ENCODE measurements around the gene AVPR1B.

Gene AVPR1B

GRCh38 chr1:206107168-206107544 lies 10.0 kb downstream of the AVPR1B start:
- H3K36me3 Mint-ChIP-seq = no peaks in the 10 kb centered on the region

GRCh38 chr1:206106328-206107167 lies 10.6 kb downstream of the AVPR1B start:
- peaks cover 42% of the 10 kb centered on the region for H3K27me3 Mint-ChIP-seq
- DNase-seq = peak; percentile 88
- no peaks in the 10 kb centered on the region for H3K4me1 Mint-ChIP-seq
- H3K27ac Mint-ChIP-seq = no peak overlapping the region
- H3K9me3 Mint-ChIP-seq = no peaks in the 10 kb centered on the region
- CTCF ChIA-PET = interaction anchor here (0.6 to 8.9 kb wide), 20 partner anchors 8 to 720 kb away, joined by 3 to 164 read pairs (median 6); no protein-coding TSS in a partner anchor
- H3K4me3 Mint-ChIP-seq = no peak overlapping the region
- no peaks in the 10 kb centered on the region for H3K36me3 Mint-ChIP-seq

More at GRCh38 chr1:206107168-206107544, 10.0 kb downstream of the AVPR1B start:
- no peak overlapping the region for H3K27ac Mint-ChIP-seq
- H3K27me3 Mint-ChIP-seq = peaks cover 37% of the 10 kb centered on the region
- H3K4me1 Mint-ChIP-seq = no peaks in the 10 kb centered on the region
- CTCF ChIA-PET = interaction anchor here (1.1 to 8.9 kb wide), 11 partner anchors 27 to 449 kb away, joined by 3 to 164 read pairs (median 7); no protein-coding TSS in a partner anchor
- no peak for DNase-seq
- H3K9me3 Mint-ChIP-seq = no peaks in the 10 kb centered on the region
- no peak overlapping the region for H3K4me3 Mint-ChIP-seq

GRCh38 chr1:206105464-206105995 lies 11.7 kb downstream of the AVPR1B start:
- CTCF ChIA-PET = interaction anchor here (0.9 to 8.9 kb wide), 18 partner anchors 8 to 447 kb away, joined by 3 to 164 read pairs (median 6); no protein-coding TSS in a partner anchor
- H3K9me3 Mint-ChIP-seq = no peaks in the 10 kb centered on the region
- H3K4me1 Mint-ChIP-seq = no peaks in the 10 kb centered on the region
- no peak for DNase-seq
- no peak overlapping the region for H3K4me3 Mint-ChIP-seq
- H3K36me3 Mint-ChIP-seq = no peaks in the 10 kb centered on the region
- no peak overlapping the region for H3K27ac Mint-ChIP-seq
- H3K27me3 Mint-ChIP-seq = peaks cover 53% of the 10 kb centered on the region

DNA sequence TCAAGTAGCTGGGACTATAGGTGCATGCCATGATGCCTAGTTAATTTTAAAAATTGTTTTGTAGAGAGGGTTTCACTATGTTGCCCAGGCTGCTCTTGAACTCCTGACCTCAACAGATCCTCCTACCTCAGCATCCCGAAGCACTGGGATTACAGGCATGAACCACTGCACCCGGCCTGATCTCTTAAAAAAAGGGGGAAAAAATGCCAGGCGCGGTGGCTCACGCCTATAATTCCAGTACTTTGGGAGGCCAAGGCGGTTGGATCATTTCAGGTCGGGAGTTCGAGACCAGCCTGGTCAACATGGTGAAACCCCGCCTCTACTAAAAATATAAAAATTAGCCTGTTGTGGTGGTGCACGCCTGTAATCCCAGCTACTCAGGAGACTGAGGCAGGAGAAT lies 13.2 kb downstream of the AVPR1B start:
- Mint-ChIP-seq H3K27me3 (peaks cover 61% of the 10 kb centered on the region), H3K27ac (no peak overlapping the region), H3K36me3 (no peaks in the 10 kb centered on the region), H3K9me3 (no peaks in the 10 kb centered on the region), H3K4me3 (no peak overlapping the region), H3K4me1 (no peaks in the 10 kb centered on the region)
- CTCF ChIA-PET = interaction anchor here (1.8 to 8.9 kb wide), 3 partner anchors 9 to 121 kb away, joined by 5 to 164 read pairs (median 13); no protein-coding TSS in a partner anchor
- DNase-seq = no peak

GRCh38 chr1:206102292-206102936 lies 14.8 kb downstream of the AVPR1B start:
- Mint-ChIP-seq H3K4me1 (no peaks in the 10 kb centered on the region), H3K27ac (no peak overlapping the region), H3K27me3 (peaks cover 62% of the 10 kb centered on the region), H3K36me3 (no peaks in the 10 kb centered on the region), H3K4me3 (no peak overlapping the region), H3K9me3 (no peaks in the 10 kb centered on the region)
- no peak for DNase-seq
- CTCF ChIA-PET = interaction anchor here (1.0 to 8.9 kb wide), 4 partner anchors 19 to 125 kb away, joined by 3 to 164 read pairs (median 12); no protein-coding TSS in a partner anchor

DNA sequence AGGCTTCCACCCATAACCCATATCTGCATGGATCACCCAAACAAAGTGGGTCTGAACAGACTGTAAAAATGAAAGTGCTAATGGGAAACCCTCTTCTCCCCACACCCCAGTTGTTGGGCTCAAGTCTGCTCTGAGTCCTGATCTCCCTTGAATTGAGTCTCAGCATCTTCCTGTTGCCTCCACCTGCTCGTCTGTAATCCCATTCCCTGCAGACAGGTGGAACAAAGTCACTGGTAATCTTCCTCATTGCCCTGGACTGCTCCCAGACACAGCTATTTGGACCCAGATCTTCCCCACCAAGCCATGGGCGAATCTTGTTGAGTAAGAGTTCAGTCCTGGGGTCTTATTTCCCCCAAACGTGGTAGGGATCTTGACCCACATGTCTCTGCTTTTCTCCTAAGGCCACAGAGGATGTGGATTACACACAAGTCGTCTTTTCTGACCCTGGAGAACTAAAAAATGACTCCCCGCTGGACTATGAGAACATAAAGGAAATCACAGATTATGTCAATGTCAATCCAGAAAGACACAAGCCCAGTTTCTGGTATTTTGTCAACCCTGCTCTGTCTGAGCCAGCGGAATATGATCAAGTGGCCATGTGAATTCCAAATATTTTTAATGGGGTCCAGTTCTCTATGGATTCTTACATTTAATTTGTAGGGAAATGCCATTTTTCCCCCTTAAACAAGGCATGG lies 15.7 kb downstream of the AVPR1B start:
- Mint-ChIP-seq H3K9me3 (no peaks in the 10 kb centered on the region), H3K36me3 (no peaks in the 10 kb centered on the region), H3K27ac (no peak overlapping the region), H3K4me1 (no peaks in the 10 kb centered on the region), H3K4me3 (no peak overlapping the region), H3K27me3 (peaks cover 66% of the 10 kb centered on the region)
- CTCF ChIA-PET = interaction anchor here (0.6 to 8.9 kb wide), 3 partner anchors 71 to 124 kb away, joined by 3 to 164 read pairs (median 10); no protein-coding TSS in a partner anchor
- DNase-seq = no peak

DNA sequence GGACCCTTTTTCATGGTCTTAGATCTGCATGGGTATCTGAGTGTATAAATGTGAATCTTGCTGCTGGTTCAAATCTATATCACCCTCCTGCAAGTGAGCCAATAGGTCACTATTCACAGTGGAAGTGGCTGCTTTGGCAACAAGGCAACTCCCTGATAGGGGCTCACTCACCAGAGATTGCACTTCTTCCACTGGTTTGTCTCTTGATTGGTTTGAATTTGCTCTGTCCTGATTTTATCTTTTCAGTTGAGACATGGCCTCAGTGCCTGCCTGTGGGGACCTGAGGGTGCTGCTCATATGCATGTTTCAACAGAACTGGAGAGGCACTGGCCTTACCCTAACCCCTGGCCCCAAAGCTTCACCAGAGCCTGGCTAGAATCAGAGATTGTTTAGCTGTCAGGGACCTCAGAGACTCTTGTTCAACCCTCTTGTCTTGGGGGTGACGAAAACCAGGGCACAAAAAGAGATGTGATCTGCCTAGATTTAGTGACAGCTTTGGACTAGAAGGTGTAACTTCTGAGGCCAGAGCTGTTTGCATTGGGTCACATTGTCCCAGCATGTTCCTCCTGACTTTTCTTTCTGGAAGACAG lies 16.9 kb downstream of the AVPR1B start:
- Mint-ChIP-seq H3K36me3 (no peaks in the 10 kb centered on the region), H3K9me3 (no peaks in the 10 kb centered on the region), H3K4me1 (no peaks in the 10 kb centered on the region), H3K4me3 (no peak overlapping the region), H3K27ac (no peak overlapping the region), H3K27me3 (peaks cover 76% of the 10 kb centered on the region)
- CTCF ChIA-PET = interaction anchor here (1.6 to 2.8 kb wide), 2 partner anchors 70 to 123 kb away, joined by 7 to 10 read pairs; no protein-coding TSS in a partner anchor
- no peak for DNase-seq

- no peaks in the 10 kb centered on the region for H3K9me3 Mint-ChIP-seq
- no peak overlapping the region for H3K4me3 Mint-ChIP-seq
- H3K36me3 Mint-ChIP-seq = no peaks in the 10 kb centered on the region
- H3K27ac Mint-ChIP-seq = no peak overlapping the region
- DNase-seq = no peak
- no peaks in the 10 kb centered on the region for H3K4me1 Mint-ChIP-seq
- CTCF ChIA-PET = interaction anchor here (0.9 to 1.2 kb wide), 4 partner anchors 8 to 121 kb away, joined by 3 read pairs; no protein-coding TSS in a partner anchor
- H3K27me3 Mint-ChIP-seq = peaks cover 81% of the 10 kb centered on the region
Observed at GRCh38 chr1:206098242-206098919, 18.8 kb downstream of the AVPR1B start.

DNA sequence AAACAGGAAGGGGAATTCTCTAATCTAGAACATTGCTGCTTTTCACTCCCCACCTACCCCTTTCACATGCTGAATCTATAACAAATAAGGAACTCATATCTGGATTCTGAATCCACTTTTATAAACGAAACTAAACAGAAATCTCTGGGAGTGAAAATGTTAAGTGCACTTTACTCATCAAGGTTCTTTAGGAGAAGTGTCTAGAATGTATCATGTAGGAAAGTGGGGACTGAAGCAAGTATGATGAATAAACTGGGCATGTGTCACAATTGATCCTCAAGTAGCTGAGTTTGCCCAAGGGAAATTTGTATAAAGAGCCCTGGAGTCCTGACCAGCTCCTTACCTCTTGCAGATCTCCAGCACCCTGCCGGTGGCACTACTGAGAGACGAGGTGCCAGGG lies 19.8 kb downstream of the AVPR1B start:
- Mint-ChIP-seq H3K4me3 (no peak overlapping the region), H3K9me3 (no peaks in the 10 kb centered on the region), H3K27ac (no peak overlapping the region), H3K36me3 (no peaks in the 10 kb centered on the region), H3K4me1 (no peaks in the 10 kb centered on the region), H3K27me3 (peaks cover 82% of the 10 kb centered on the region)
- CTCF ChIA-PET = interaction anchor here (0.6 to 1.2 kb wide), 4 partner anchors 9 to 293 kb away, joined by 3 read pairs; no protein-coding TSS in a partner anchor
- DNase-seq = no peak

GRCh38 chr1:206094024-206094423 lies 23.2 kb downstream of the AVPR1B start:
- Mint-ChIP-seq H3K36me3 (no peaks in the 10 kb centered on the region), H3K9me3 (no peaks in the 10 kb centered on the region), H3K4me1 (no peaks in the 10 kb centered on the region), H3K4me3 (no peak overlapping the region), H3K27me3 (peaks cover 60% of the 10 kb centered on the region), H3K27ac (no peak overlapping the region)
- CTCF ChIA-PET = no interaction called here
- DNase-seq = no peak

- DNase-seq = no peak
- H3K27ac Mint-ChIP-seq = no peak overlapping the region
- CTCF ChIA-PET = no interaction called here
Observed at GRCh38 chr1:206089341-206089740, 27.8 kb downstream of the AVPR1B start.

GRCh38 chr1:206087091-206087490 lies 30.1 kb downstream of the AVPR1B start:
- Mint-ChIP-seq H3K36me3 (no peaks in the 10 kb centered on the region), H3K27me3 (peaks cover 44% of the 10 kb centered on the region)

More at GRCh38 chr1:206089341-206089740, 27.8 kb downstream of the AVPR1B start:
- Mint-ChIP-seq H3K9me3 (no peaks in the 10 kb centered on the region), H3K4me1 (no peaks in the 10 kb centered on the region), H3K27me3 (peaks cover 54% of the 10 kb centered on the region), H3K36me3 (no peaks in the 10 kb centered on the region), H3K4me3 (no peak overlapping the region)

GRCh38 chr1:206083750-206084149 lies 33.4 kb downstream of the AVPR1B start:
- Mint-ChIP-seq H3K9me3 (no peaks in the 10 kb centered on the region), H3K4me1 (peaks cover 26% of the 10 kb centered on the region), H3K36me3 (no peaks in the 10 kb centered on the region), H3K27me3 (peaks cover 33% of the 10 kb centered on the region), H3K4me3 (no peak overlapping the region), H3K27ac (no peak overlapping the region)
- DNase-seq = no peak
- CTCF ChIA-PET = interaction anchor here (1.4 kb wide), 1 partner anchor 52 kb away, joined by 4 read pairs; no protein-coding TSS in a partner anchor

More at GRCh38 chr1:206087091-206087490, 30.1 kb downstream of the AVPR1B start:
- Mint-ChIP-seq H3K4me3 (no peak overlapping the region), H3K9me3 (no peaks in the 10 kb centered on the region), H3K27ac (no peak overlapping the region), H3K4me1 (no peaks in the 10 kb centered on the region)
- no peak for DNase-seq
- CTCF ChIA-PET = no interaction called here

Measured in activated naive CD4-positive, alpha-beta T cell treated with anti-CD3 and anti-CD28 coated beads, Interleukin-2, amount 10 ng/mL, durations not matched to agents 7 days and 5 days (primary cell).